Nephron progenitor cell (in vitro differentiated cells): Measurements from ENCODE around the gene PLXND1.

Experiments
- DNase-seq: peaks from one replicate; pipeline ENCODE4 v3.0.0; 2021
- H3K27ac Mint-ChIP-seq: 2 replicates; pipeline ENCODE4 v1.8.0; 2021; ENCODE audit warnings: mild to moderate bottlenecking, moderate library complexity, mixed read lengths
- H3K27me3 Mint-ChIP-seq: 2 replicates; pipeline ENCODE4 v1.8.0; 2021; ENCODE audit warnings: mild to moderate bottlenecking, low read depth, mixed read lengths; ENCODE audit not compliant: poor library complexity
- H3K36me3 Mint-ChIP-seq: 2 replicates; pipeline ENCODE4 v1.8.0; 2021; ENCODE audit warnings: low read depth, mixed read lengths
- H3K4me1 Mint-ChIP-seq: 2 replicates; pipeline ENCODE4 v1.8.0; 2021; ENCODE audit warnings: mixed read lengths
- H3K4me3 Mint-ChIP-seq: 2 replicates; pipeline ENCODE4 v1.8.0; 2021; ENCODE audit warnings: mild to moderate bottlenecking, moderate library complexity, mixed read lengths
- H3K9me3 Mint-ChIP-seq: 2 replicates; pipeline ENCODE4 v1.8.0; 2021; ENCODE audit warnings: mild to moderate bottlenecking, moderate library complexity, mixed read lengths
- CTCF ChIP-seq: fragments of 200-600 bp; sonication (generic); IDR thresholded peaks from 2 replicates; pipeline ENCODE4 v1.5.0; 2021; ENCODE audit warnings: antibody characterized with exemption

The PLXND1 gene

GRCh38 chr3:129535075-129535474 lies 71.4 kb downstream of the PLXND1 start:
- Mint-ChIP-seq H3K9me3 (no peaks in the 10 kb centered on the region), H3K27me3 (peaks cover 30% of the 10 kb centered on the region), H3K4me3 (no peak overlapping the region), H3K27ac (no peak overlapping the region), H3K36me3 (no peaks in the 10 kb centered on the region), H3K4me1 (peaks cover 41% of the 10 kb centered on the region)
- TF ChIP-seq CTCF = no peak
- DNase-seq = no peak

- no peaks in the 10 kb centered on the region for H3K9me3 Mint-ChIP-seq
- no peaks in the 10 kb centered on the region for H3K36me3 Mint-ChIP-seq
- peaks cover 41% of the 10 kb centered on the region for H3K4me1 Mint-ChIP-seq
- peaks cover 30% of the 10 kb centered on the region for H3K27me3 Mint-ChIP-seq
- H3K4me3 Mint-ChIP-seq = no peak overlapping the region
- DNase-seq = no peak
- TF ChIP-seq CTCF = no peak
- peak overlapping the region; percentile 62 for H3K27ac Mint-ChIP-seq
Observed at GRCh38 chr3:129534428-129535027, 71.9 kb downstream of the PLXND1 start.

- TF ChIP-seq CTCF = no peak
- Mint-ChIP-seq H3K9me3 (no peaks in the 10 kb centered on the region), H3K4me1 (peaks cover 35% of the 10 kb centered on the region), H3K27ac (no peak overlapping the region), H3K36me3 (no peaks in the 10 kb centered on the region), H3K27me3 (peaks cover 30% of the 10 kb centered on the region), H3K4me3 (no peak overlapping the region)
- DNase-seq = no peak
Observed at GRCh38 chr3:129533406-129533805, 73.1 kb downstream of the PLXND1 start.

GRCh38 chr3:129532261-129532660 lies 74.2 kb downstream of the PLXND1 start:
- no peak for TF ChIP-seq CTCF
- H3K4me1 Mint-ChIP-seq = peaks cover 41% of the 10 kb centered on the region
- peaks cover 22% of the 10 kb centered on the region for H3K27me3 Mint-ChIP-seq

GRCh38 chr3:129531699-129532098 lies 74.8 kb downstream of the PLXND1 start:
- Mint-ChIP-seq H3K27me3 (peaks cover 22% of the 10 kb centered on the region), H3K9me3 (no peaks in the 10 kb centered on the region), H3K4me3 (no peak overlapping the region), H3K4me1 (peaks cover 47% of the 10 kb centered on the region), H3K27ac (no peak overlapping the region), H3K36me3 (no peaks in the 10 kb centered on the region)
- no peak for TF ChIP-seq CTCF
- no peak for DNase-seq

More at GRCh38 chr3:129532261-129532660, 74.2 kb downstream of the PLXND1 start:
- Mint-ChIP-seq H3K36me3 (no peaks in the 10 kb centered on the region), H3K4me3 (no peak overlapping the region), H3K9me3 (no peaks in the 10 kb centered on the region), H3K27ac (no peak overlapping the region)
- no peak for DNase-seq

- Mint-ChIP-seq H3K27me3 (peaks cover 19% of the 10 kb centered on the region), H3K27ac (no peak overlapping the region), H3K9me3 (no peaks in the 10 kb centered on the region), H3K36me3 (no peaks in the 10 kb centered on the region), H3K4me3 (no peak overlapping the region), H3K4me1 (peaks cover 54% of the 10 kb centered on the region)
- TF ChIP-seq CTCF = no peak
- DNase-seq = no peak
Observed at GRCh38 chr3:129530821-129531220, 75.7 kb downstream of the PLXND1 start.
